NK-92 (cell line): ENCODE measurements around the gene TDP1.
"Not testable (repeated sequence)": the region's sequence is repeated elsewhere in the genome, so short reads cannot be mapped to it uniquely, and the experiment has no call there.

Experiments
- DNase-seq: peaks from one replicate; lab custom pipeline; 2025; ENCODE audit not compliant: unreplicated experiment; lab: John Stamatoyannopoulos, UW

Gene TDP1

GRCh38 chr14:90042496-90043252, 86.9 kb downstream of the TDP1 start:
- DNase-seq: no peak

- no peak for DNase-seq
These were observed 89.9 kb downstream of the TDP1 start for GRCh38 chr14:90045616-90046015.

- DNase-seq: no peak
These were observed 93.7 kb downstream of the TDP1 start for GRCh38 chr14:90049390-90049789.

GRCh38 chr14:90050271-90050670, 94.5 kb downstream of the TDP1 start:
- DNase-seq: no peak

GRCh38 chr14:90053044-90053443, 97.3 kb downstream of the TDP1 start:
- no peak for DNase-seq

- no peak for DNase-seq
These were observed 99.1 kb downstream of the TDP1 start for GRCh38 chr14:90054803-90055202.

- no peak for DNase-seq
These were observed 101.1 kb downstream of the TDP1 start for GRCh38 chr14:90056826-90057225.

GRCh38 chr14:90058876-90059458, 103.2 kb downstream of the TDP1 start:
- DNase-seq: no peak

- DNase-seq: no peak
These were observed 104.7 kb downstream of the TDP1 start for GRCh38 chr14:90060312-90060964.

GRCh38 chr14:90060965-90061684, 105.4 kb downstream of the TDP1 start:
- no peak for DNase-seq

GRCh38 chr14:90061685-90062126, 106.0 kb downstream of the TDP1 start, which contains the start of gene KCNK13:
TSS of gene KCNK13 (plus strand) at chr14:90061994. CDS start at chr14:90062206, 212 bp downstream.
- no peak for DNase-seq

GRCh38 chr14:90062127-90062794, 106.5 kb downstream of the TDP1 start:
- DNase-seq: no peak

- DNase-seq: no peak
These were observed 107.3 kb downstream of the TDP1 start for GRCh38 chr14:90062822-90063539.

- DNase-seq: no peak
These were observed 116.6 kb downstream of the TDP1 start for GRCh38 chr14:90072350-90072749.

GRCh38 chr14:90079576-90079975, 123.8 kb downstream of the TDP1 start:
- no peak for DNase-seq

- DNase-seq: no peak
These were observed 131.7 kb downstream of the TDP1 start for GRCh38 chr14:90087433-90087832.

GRCh38 chr14:90088176-90088575, 132.4 kb downstream of the TDP1 start:
- no peak for DNase-seq

- DNase-seq: not testable (repeated sequence)
These were observed 133.8 kb downstream of the TDP1 start for GRCh38 chr14:90089486-90089885.

- no peak for DNase-seq
These were observed 135.7 kb downstream of the TDP1 start for GRCh38 chr14:90091393-90091792.

- no peak for DNase-seq
These were observed 138.3 kb downstream of the TDP1 start for GRCh38 chr14:90093942-90094595.
